Prostate gland (tissue), 2 donors: ENCODE measurements around the gene PML. TPM values are rescaled to one million over a fixed set of nuclear protein-coding genes. Genes with fewer than 3 reads are reported as not detected.
A peak's percentile ranks its signal among the peaks of the same experiment; 100 is the strongest.

Experiments used
- DNase-seq: peaks from one replicate; pipeline ENCODE4 v3.0.0-alpha.2; 2019; ENCODE audit warnings: low spot score
- H3K27ac ChIP-seq, 2 donors: fragments of 200-600 bp; sonication (generic); 2 replicates each; pipeline ENCODE4 v1.5.1; 2017 to 2019
- H3K27me3 ChIP-seq: fragments of 200-600 bp; sonication (generic); replicated peaks from 2 replicates; pipeline ENCODE4 v1.5.1; 2019; ENCODE audit not compliant: insufficient read depth
- H3K36me3 ChIP-seq, 2 donors: fragments of 200-600 bp; sonication (generic); 1 replicate in 1 of 2; 2 replicates in 1 of 2; pipeline versions ENCODE4 v1.5.1 to v1.8.1; 2017 to 2019
- H3K4me1 ChIP-seq: fragments of 200-600 bp; sonication (generic); replicated peaks from 2 replicates; pipeline ENCODE4 v1.5.1; 2019
- H3K4me3 ChIP-seq, 2 donors: fragments of 200-600 bp; sonication (generic); 2 replicates each; pipeline ENCODE4 v1.5.1; 2017 to 2019
- H3K9me3 ChIP-seq: fragments of 200-600 bp; sonication (generic); 2 replicates; pipeline ENCODE4 v1.5.1; 2017
- CTCF ChIP-seq, 4 experiments: fragments of 200-600 bp in 2 of 4; fragments of 450-650 bp in 2 of 4; sonication (generic) in 2 of 4; IDR thresholded peaks; 1 replicate in 3 of 4; 2 replicates in 1 of 4; pipeline ENCODE4 v1.5.1; 2016 to 2019; ENCODE audit warnings: antibody characterized with exemption in 4 of 4, mild to moderate bottlenecking in 2 of 4, moderate library complexity in 2 of 4
- POLR2A ChIP-seq: fragments of 450-650 bp; IDR thresholded peaks from one replicate; pipeline ENCODE4 v1.6.1; 2016; ENCODE audit warnings: antibody characterized with exemption, mild to moderate bottlenecking
- POLR2AphosphoS5 ChIP-seq: sonication (generic); formaldehyde crosslinking; IDR thresholded peaks from one replicate; pipeline ENCODE4 v1.6.1; 2017; ENCODE audit warnings: antibody characterized with exemption
- WGBS: methylation state at CpG from one replicate; pipeline ENCODE4 v1.1.5; 2018; 5-methylcytosine and 5-hydroxymethylcytosine counted together
- intact Hi-C: fragments of 100-400 bp; cut with DNase I; formaldehyde crosslinking; loops from one replicate; pipeline ENCODE4 v1.14.2; 2022
- total RNA-seq, 2 donors: library from RNA; depleted of rRNA; stranded (reverse); fragments of >200 nt; gene quantifications; one replicate each; pipeline ENCODE4 v1.1.0, GENCODE V29; 2016

Gene PML
- total RNA-seq, 2 donors from 2014 or later, result 67.5 to 122 TPM

- Histone ChIP-seq H3K27me3 (no peaks in the 10 kb centered on the region), H3K27ac (peak overlapping the region; percentile 75 to 78), H3K9me3 (no peaks in the 10 kb centered on the region), H3K36me3 (no peaks in the 10 kb centered on the region), H3K4me3 (no peak overlapping the region), H3K4me1 (peaks cover 27% of the 10 kb centered on the region)
- TF ChIP-seq POLR2A, result no peak
- TF ChIP-seq CTCF (IDR thresholded peaks at IDR 0.05), result no peak
- TF ChIP-seq POLR2AphosphoS5, result no peak
- whole genome bisulfite sequencing, result 75% methylated on average over 13 of the region's 13 CpGs
- DNase-seq, result no peak
- intact Hi-C loops, result no loop called here
Observed at GRCh38 chr15:73984208-73984979, 10.1 kb upstream of the PML start.

GRCh38 chr15:73985101-73985873, 9.2 kb upstream of the PML start:
- Histone ChIP-seq H3K9me3 (no peaks in the 10 kb centered on the region), H3K4me3 (no peak overlapping the region), H3K27me3 (no peaks in the 10 kb centered on the region), H3K4me1 (peaks cover 27% of the 10 kb centered on the region), H3K27ac (no peak overlapping the region), H3K36me3 (no peaks in the 10 kb centered on the region)
- DNase-seq, result no peak
- intact Hi-C loops, result no loop called here
- TF ChIP-seq CTCF (IDR thresholded peaks at IDR 0.05) (no peak), POLR2AphosphoS5 (no peak), POLR2A (no peak)
- 85% methylated on average over 13 of the region's 13 CpGs for WGBS

- 51% methylated on average over 7 of the region's 7 CpGs for WGBS
- intact Hi-C loops, result no loop called here
- peaks cover 27% of the 10 kb centered on the region for H3K4me1 ChIP-seq
- no peaks in the 10 kb centered on the region for H3K27me3 ChIP-seq
- TF ChIP-seq POLR2A (no peak), CTCF (IDR thresholded peaks at IDR 0.05) (no peak), POLR2AphosphoS5 (no peak)
- no peak for DNase-seq
- H3K27ac ChIP-seq, result no peak overlapping the region
- no peaks in the 10 kb centered on the region for H3K36me3 ChIP-seq
- no peak overlapping the region for H3K4me3 ChIP-seq
- no peaks in the 10 kb centered on the region for H3K9me3 ChIP-seq
Observed at GRCh38 chr15:73986055-73986775, 8.3 kb upstream of the PML start.

- no peak overlapping the region for H3K4me3 ChIP-seq
- 91% methylated on average over 1 of the region's 1 CpG for WGBS
Observed at GRCh38 chr15:73986776-73987056, 7.8 kb upstream of the PML start.

More at GRCh38 chr15:73986776-73987056, 7.8 kb upstream of the PML start:
- no peaks in the 10 kb centered on the region for H3K27me3 ChIP-seq
- H3K4me1 ChIP-seq, result peaks cover 30% of the 10 kb centered on the region
- H3K36me3 ChIP-seq, result no peaks in the 10 kb centered on the region
- H3K9me3 ChIP-seq, result no peaks in the 10 kb centered on the region
- no peak for DNase-seq
- TF ChIP-seq CTCF (IDR thresholded peaks at IDR 0.05) (no peak), POLR2AphosphoS5 (no peak), POLR2A (no peak)
- no peak overlapping the region for H3K27ac ChIP-seq
- intact Hi-C loops, result no loop called here
